Trophoblast cell (in vitro differentiated cells and primary cell): ENCODE measurements around the gene ACOX3.

Experiments
- DNase-seq, 2 donors: peaks; one replicate each; pipeline ENCODE4 v3.0.0-alpha.2; 2016
- H2AFZ ChIP-seq: 2 replicates; pipeline ENCODE4 v1.6.1; 2013; ENCODE audit warnings: low read length, moderate library complexity, mild to moderate bottlenecking; ENCODE audit not compliant: insufficient read depth, poor library complexity
- H2AK5ac ChIP-seq: 2 replicates; pipeline ENCODE4 v1.6.1; 2013; ENCODE audit warnings: mild to moderate bottlenecking, low read length
- H2BK120ac ChIP-seq: 2 replicates; pipeline ENCODE4 v1.6.1; 2013; ENCODE audit warnings: low read length, mild to moderate bottlenecking, moderate library complexity; ENCODE audit not compliant: insufficient read depth, poor library complexity
- H2BK12ac ChIP-seq: 2 replicates; pipeline ENCODE4 v1.6.1; 2013; ENCODE audit warnings: mild to moderate bottlenecking, low read length, moderate library complexity
- H2BK5ac ChIP-seq: 2 replicates; pipeline ENCODE4 v1.6.1; 2013; ENCODE audit warnings: low read length, low read depth, moderate library complexity, mild to moderate bottlenecking; ENCODE audit not compliant: poor library complexity
- H3K14ac ChIP-seq: 2 replicates; pipeline ENCODE4 v1.6.1; 2013; ENCODE audit warnings: mild to moderate bottlenecking, low read length
- H3K18ac ChIP-seq: 2 replicates; pipeline ENCODE4 v1.6.1; 2013; ENCODE audit warnings: mild to moderate bottlenecking, low read length
- H3K23ac ChIP-seq: 2 replicates; pipeline ENCODE4 v1.6.1; 2013; ENCODE audit warnings: low read length
- H3K27ac ChIP-seq: 2 replicates; pipeline ENCODE4 v1.5.1; 2013; ENCODE audit warnings: low read depth, mild to moderate bottlenecking, inconsistent platforms, low read length, moderate library complexity
- H3K27me3 ChIP-seq: 2 replicates; pipeline ENCODE4 v1.6.1; 2013; ENCODE audit warnings: inconsistent platforms, mild to moderate bottlenecking, low read length, moderate library complexity; ENCODE audit not compliant: insufficient read depth
- H3K36me3 ChIP-seq, 2 experiments: 1 replicate in 1 of 2; 2 replicates in 1 of 2; pipeline ENCODE4 v1.6.1; 2013; ENCODE audit warnings: low read length in 2 of 2, mild to moderate bottlenecking in 2 of 2, moderate library complexity in 1 of 2; ENCODE audit not compliant: insufficient read depth in 2 of 2, control insufficient read depth in 1 of 2
- H3K4ac ChIP-seq: 2 replicates; pipeline ENCODE4 v1.6.1; 2013; ENCODE audit warnings: low read depth, mild to moderate bottlenecking, low read length, moderate library complexity
- H3K4me1 ChIP-seq, 2 experiments: 1 replicate in 1 of 2; 2 replicates in 1 of 2; pipeline ENCODE4 v1.6.1; 2013; ENCODE audit warnings: low read length in 2 of 2, mild to moderate bottlenecking in 2 of 2, moderate library complexity in 1 of 2; ENCODE audit not compliant: insufficient read depth in 2 of 2, control insufficient read depth in 1 of 2
- H3K4me2 ChIP-seq: 2 replicates; pipeline ENCODE4 v1.6.1; 2013; ENCODE audit warnings: inconsistent platforms, mild to moderate bottlenecking, low read length, moderate library complexity
- H3K4me3 ChIP-seq: 2 replicates; pipeline ENCODE4 v1.5.1; 2013; ENCODE audit warnings: mild to moderate bottlenecking, low read depth, low read length, inconsistent platforms
- H3K79me1 ChIP-seq: one replicate; pipeline ENCODE4 v1.6.1; 2013; ENCODE audit warnings: low read length
- H3K79me2 ChIP-seq: 2 replicates; pipeline ENCODE4 v1.6.1; 2013; ENCODE audit warnings: low read length, mild to moderate bottlenecking; ENCODE audit not compliant: control insufficient read depth, insufficient read depth, poor library complexity
- H3K9ac ChIP-seq: 2 replicates; pipeline ENCODE4 v1.6.1; 2013; ENCODE audit warnings: mild to moderate bottlenecking, low read length
- H3K9me3 ChIP-seq: 2 replicates; pipeline ENCODE4 v1.6.1; 2013; ENCODE audit warnings: low read depth, mild to moderate bottlenecking, control low read depth, inconsistent platforms, low read length; ENCODE audit not compliant: insufficient read depth
- H4K12ac ChIP-seq: 2 replicates; pipeline ENCODE4 v1.6.1; 2013; ENCODE audit warnings: low read depth, mild to moderate bottlenecking, low read length, moderate library complexity
- H4K8ac ChIP-seq: 2 replicates; pipeline ENCODE4 v1.6.1; 2013; ENCODE audit warnings: low read depth, mild to moderate bottlenecking, low read length, moderate library complexity
- H4K91ac ChIP-seq: one replicate; pipeline ENCODE4 v1.6.1; 2013; ENCODE audit warnings: low read depth, mild to moderate bottlenecking, low read length, moderate library complexity
- WGBS: extraction: QIAGEN DNeasy Blood & Tissue Kit; methylation state at CpG from one replicate; pipeline ENCODE4 v1.1.7; 2013; ENCODE audit warnings: missing lambda C conversion rate; ENCODE audit not compliant: insufficient read length, insufficient coverage; ENCODE audit errors: extremely low coverage; 5-methylcytosine and 5-hydroxymethylcytosine counted together

ACOX3 gene

GRCh38 chr4:8346838-8347605 is 93.5 kb downstream of the ACOX3 start:
- Histone ChIP-seq H2BK12ac (no peak overlapping the region), H4K8ac (no peak overlapping the region), H3K4me2 (no peak overlapping the region), H3K23ac (no peak overlapping the region), H3K4ac (no peak overlapping the region), H3K79me1 (peaks cover 2% of the 10 kb centered on the region), H3K27me3 (no peaks in the 10 kb centered on the region), H3K18ac (no peak overlapping the region), H2BK120ac (no peak overlapping the region), H4K12ac (no peak overlapping the region), H3K27ac (no peak overlapping the region), H3K4me3 (no peak overlapping the region), H2BK5ac (no peak overlapping the region), H3K14ac (no peak overlapping the region), H4K91ac (no peak overlapping the region), H3K9me3 (no peaks in the 10 kb centered on the region), H3K4me1 (peaks cover 5 to 9% of the 10 kb centered on the region in 2 experiments), H2AFZ (no peak overlapping the region), H3K79me2 (no peaks in the 10 kb centered on the region), H3K36me3 (no peaks in the 10 kb centered on the region), H3K9ac (no peak overlapping the region), H2AK5ac (no peak overlapping the region)
- no peak for DNase-seq
- no CpG with 5 or more reads among the region's 16 CpGs for WGBS

GRCh38 chr4:8345946-8346814 is 94.3 kb downstream of the ACOX3 start:
- WGBS: no CpG with 5 or more reads among the region's 39 CpGs

DNA sequence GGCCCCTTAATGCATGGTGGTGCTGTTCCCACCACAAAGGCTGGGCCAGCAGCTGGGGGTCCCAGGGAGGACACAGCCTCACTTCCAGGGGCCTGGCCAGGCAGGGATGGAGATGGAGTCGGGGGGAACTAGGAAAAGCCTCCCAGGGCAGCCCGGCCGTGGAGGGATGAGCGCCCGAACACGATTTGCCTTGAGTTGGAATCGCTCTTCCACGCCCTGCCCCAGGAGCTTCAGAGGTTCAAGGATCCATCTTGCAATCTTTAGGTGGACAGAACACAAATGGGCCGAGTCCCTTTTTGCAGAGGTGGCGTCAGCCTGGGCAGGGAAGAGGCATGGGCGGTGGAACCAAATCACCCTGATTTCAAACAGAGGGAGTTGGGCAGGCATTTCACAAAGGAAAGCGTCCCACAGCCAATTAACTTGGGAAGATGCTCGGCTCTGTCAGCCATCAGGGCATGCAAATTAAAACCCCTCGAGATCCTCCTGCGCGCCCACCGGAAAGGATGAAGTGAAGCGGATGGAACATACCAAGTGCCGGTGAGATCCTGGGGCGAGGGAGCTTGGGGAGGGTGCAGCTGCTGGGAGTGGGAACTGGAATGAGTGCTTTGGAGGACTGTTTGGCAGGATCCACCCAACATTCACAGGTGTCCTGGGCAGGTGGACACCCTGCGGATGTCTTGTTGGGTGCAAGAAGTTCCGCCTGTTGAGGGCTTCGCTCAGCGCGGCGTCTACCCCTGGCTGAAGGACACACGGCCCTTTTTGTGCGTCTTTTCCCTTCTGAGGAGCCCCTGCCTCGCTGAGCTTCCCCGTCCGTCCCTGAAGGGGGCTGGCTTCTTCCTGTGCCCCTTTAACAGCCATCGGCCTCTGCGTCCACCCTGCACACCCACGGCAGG is 95.2 kb downstream of the ACOX3 start:
- Histone ChIP-seq H3K79me2 (no peaks in the 10 kb centered on the region), H3K4me3 (no peak overlapping the region), H3K18ac (no peak overlapping the region), H3K36me3 (no peaks in the 10 kb centered on the region), H4K8ac (no peak overlapping the region), H4K12ac (no peak overlapping the region), H2BK12ac (no peak overlapping the region), H2BK5ac (no peak overlapping the region), H2BK120ac (no peak overlapping the region), H2AFZ (no peak overlapping the region), H3K4ac (no peak overlapping the region), H3K27me3 (no peaks in the 10 kb centered on the region), H3K14ac (no peak overlapping the region), H3K9ac (no peak overlapping the region), H3K4me1 (peaks cover 8 to 9% of the 10 kb centered on the region in 2 experiments), H3K23ac (no peak overlapping the region), H4K91ac (no peak overlapping the region), H2AK5ac (no peak overlapping the region), H3K27ac (no peak overlapping the region), H3K79me1 (peaks cover 2% of the 10 kb centered on the region), H3K9me3 (no peaks in the 10 kb centered on the region), H3K4me2 (no peak overlapping the region)
- DNase-seq: no peak
- WGBS: no CpG with 5 or more reads among the region's 34 CpGs

More at GRCh38 chr4:8345946-8346814, 94.3 kb downstream of the ACOX3 start:
- Histone ChIP-seq H3K27me3 (no peaks in the 10 kb centered on the region), H2AK5ac (no peak overlapping the region), H3K14ac (no peak overlapping the region), H3K4me3 (no peak overlapping the region), H2AFZ (no peak overlapping the region), H4K12ac (no peak overlapping the region), H3K9me3 (no peaks in the 10 kb centered on the region), H4K8ac (no peak overlapping the region), H3K9ac (no peak overlapping the region), H3K79me1 (peaks cover 2% of the 10 kb centered on the region), H3K4ac (no peak overlapping the region), H3K4me1 (peaks cover 8 to 9% of the 10 kb centered on the region in 2 experiments), H2BK12ac (no peak overlapping the region), H3K27ac (no peak overlapping the region), H2BK5ac (no peak overlapping the region), H3K36me3 (no peaks in the 10 kb centered on the region), H4K91ac (no peak overlapping the region), H2BK120ac (no peak overlapping the region), H3K23ac (no peak overlapping the region), H3K18ac (no peak overlapping the region), H3K79me2 (no peaks in the 10 kb centered on the region), H3K4me2 (no peak overlapping the region)
- DNase-seq: no peak

DNA sequence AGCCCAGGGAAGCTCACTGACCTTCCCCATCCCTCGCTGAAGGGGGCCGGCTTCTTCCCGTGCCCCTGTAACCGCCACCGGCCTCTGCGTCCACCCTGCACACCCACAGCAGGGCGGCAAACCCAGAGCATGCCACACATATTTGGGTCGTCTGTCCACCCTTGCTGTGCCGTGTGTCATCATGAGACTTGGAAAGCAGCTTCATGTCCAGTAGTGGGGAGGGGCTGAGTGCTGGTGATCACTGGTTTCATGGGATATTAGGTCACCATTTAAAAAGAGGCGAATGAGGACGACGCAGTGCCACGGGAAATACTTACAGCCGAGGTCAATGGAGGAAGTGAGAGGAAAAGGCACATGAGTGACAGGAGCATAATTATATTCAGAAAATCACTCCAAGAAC is 96.1 kb downstream of the ACOX3 start:
- H3K9ac ChIP-seq: no peak overlapping the region
- no peak overlapping the region for H3K27ac ChIP-seq
- H2AFZ ChIP-seq: no peak overlapping the region
- H2AK5ac ChIP-seq: no peak overlapping the region
- H3K4ac ChIP-seq: no peak overlapping the region
- no peaks in the 10 kb centered on the region for H3K36me3 ChIP-seq
- no peak overlapping the region for H2BK12ac ChIP-seq
- no CpG with 5 or more reads among the region's 14 CpGs for WGBS
- H3K4me1 ChIP-seq: peaks cover 8 to 9% of the 10 kb centered on the region in 2 experiments
- no peaks in the 10 kb centered on the region for H3K27me3 ChIP-seq
- H3K79me2 ChIP-seq: no peaks in the 10 kb centered on the region
- no peak overlapping the region for H2BK120ac ChIP-seq
- no peak overlapping the region for H3K4me3 ChIP-seq
- H3K23ac ChIP-seq: no peak overlapping the region
- H4K8ac ChIP-seq: no peak overlapping the region
- no peak overlapping the region for H3K18ac ChIP-seq
- DNase-seq: no peak
- no peaks in the 10 kb centered on the region for H3K9me3 ChIP-seq
- H3K4me2 ChIP-seq: no peak overlapping the region
- H3K79me1 ChIP-seq: peaks cover 2% of the 10 kb centered on the region
- H2BK5ac ChIP-seq: no peak overlapping the region
- H3K14ac ChIP-seq: no peak overlapping the region
- no peak overlapping the region for H4K12ac ChIP-seq
- H4K91ac ChIP-seq: no peak overlapping the region
